GM12873 (cell line): ENCODE data around the gene TTPAL.

Source experiments
- CTCF ChIP-seq: IDR thresholded peaks from 2 replicates; pipeline ENCODE4 v1.5.1; 2012; ENCODE audit warnings: low read depth, mild to moderate bottlenecking, moderate library complexity, low read length, control low read depth; ENCODE audit not compliant: insufficient read depth; ENCODE audit errors: missing control alignments

The TTPAL gene

GRCh38 chr20:44504402-44505307 is 29.0 kb downstream of the TTPAL start:
- no peak for TF ChIP-seq CTCF

GRCh38 chr20:44509762-44510161 is 34.1 kb downstream of the TTPAL start:
- TF ChIP-seq CTCF = no peak

GRCh38 chr20:44513871-44514270 is 38.2 kb downstream of the TTPAL start:
- no peak for TF ChIP-seq CTCF

GRCh38 chr20:44516491-44516890 is 40.8 kb downstream of the TTPAL start:
- TF ChIP-seq CTCF = no peak

GRCh38 chr20:44517454-44517853 is 41.8 kb downstream of the TTPAL start:
- no peak for TF ChIP-seq CTCF

- no peak for TF ChIP-seq CTCF
Observed at GRCh38 chr20:44518248-44518647, 42.6 kb downstream of the TTPAL start.

- TF ChIP-seq CTCF = no peak
Observed at GRCh38 chr20:44520881-44521280, 45.2 kb downstream of the TTPAL start.
